Measurements from ENCODE around the gene RAB39A. TPM values are rescaled to one million over a fixed set of nuclear protein-coding genes. Genes with fewer than 3 reads are reported as not detected.

The RAB39A gene
- total RNA-seq, 2 experiments from 2014 or later: 0.60 to 2.1 TPM

DNA sequence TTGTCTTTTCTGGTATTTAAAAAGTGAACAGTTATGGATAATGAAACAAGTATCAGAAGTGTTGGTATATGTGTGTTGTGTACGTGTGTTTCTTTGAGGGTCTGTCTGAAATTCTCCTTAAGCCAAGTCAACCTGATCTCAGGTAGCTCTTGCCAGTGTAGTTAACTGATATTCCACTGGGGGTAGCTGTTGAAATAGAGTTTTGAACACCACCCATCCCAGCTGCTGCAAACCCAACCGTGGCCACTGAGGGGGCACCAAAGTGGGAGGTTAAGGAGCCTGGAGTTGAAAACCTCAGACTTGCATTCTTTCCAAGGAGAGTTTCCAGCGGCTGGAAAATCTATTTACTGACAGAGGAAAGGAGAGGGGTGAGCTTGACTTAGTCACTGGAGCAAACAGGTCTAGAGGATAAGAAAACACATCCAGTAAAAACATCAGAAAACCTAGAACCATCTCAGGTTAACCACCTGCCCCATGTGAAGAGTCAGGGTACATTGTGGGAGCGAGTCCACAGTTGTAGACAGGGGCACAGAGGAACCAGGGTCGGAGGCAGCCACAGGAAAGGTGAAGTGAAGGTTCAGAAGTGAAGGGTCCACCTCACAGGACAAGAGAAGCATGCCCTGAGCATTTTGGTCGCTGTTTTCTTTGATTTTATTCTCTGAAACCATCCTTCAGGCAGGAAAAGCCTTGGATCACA, 71.7 kb downstream of the RAB39A start:
- ChIA-PET POLR2A (interaction anchor here (0.6 kb wide), 1 partner anchor 161 kb away, joined by 3 read pairs; no protein-coding TSS in a partner anchor), CTCF (ENCODE audit: unreplicated experiment) (interaction anchor here (0.6 to 1.3 kb wide), 3 partner anchors 9 to 119 kb away, joined by 3 to 4 read pairs (median 3); partner anchors contain the start of gene CUL5)
- H3K9me2 ChIP-seq (ENCODE audit: insufficient read depth, low read length): no peaks in the 10 kb centered on the region
- H4K20me1 ChIP-seq (ENCODE audit: insufficient read depth, low read length): no peaks in the 10 kb centered on the region
- H3K9me3 ChIP-seq (ENCODE audit: low read length): no peaks in the 10 kb centered on the region
- H2AFZ ChIP-seq (ENCODE audit: low read length): peak overlapping the region; percentile 4; the same call in 1 of the 2 replicates
- no peak overlapping the region for H3K27ac ChIP-seq (ENCODE audit: low read depth, low read length, poor library complexity, severe bottlenecking)
- no peaks in the 10 kb centered on the region for H3K4me1 ChIP-seq (ENCODE audit: insufficient read depth, low read length, poor library complexity, severe bottlenecking)
- H3K4me2 ChIP-seq (ENCODE audit: low read length): no peak overlapping the region
- no peak for TF ChIP-seq EZH2phosphoT487 (IDR thresholded peaks at IDR 0.05; ENCODE audit: borderline replicate concordance, low read depth, low read length)
- TF ChIP-seq, protein P1, sequence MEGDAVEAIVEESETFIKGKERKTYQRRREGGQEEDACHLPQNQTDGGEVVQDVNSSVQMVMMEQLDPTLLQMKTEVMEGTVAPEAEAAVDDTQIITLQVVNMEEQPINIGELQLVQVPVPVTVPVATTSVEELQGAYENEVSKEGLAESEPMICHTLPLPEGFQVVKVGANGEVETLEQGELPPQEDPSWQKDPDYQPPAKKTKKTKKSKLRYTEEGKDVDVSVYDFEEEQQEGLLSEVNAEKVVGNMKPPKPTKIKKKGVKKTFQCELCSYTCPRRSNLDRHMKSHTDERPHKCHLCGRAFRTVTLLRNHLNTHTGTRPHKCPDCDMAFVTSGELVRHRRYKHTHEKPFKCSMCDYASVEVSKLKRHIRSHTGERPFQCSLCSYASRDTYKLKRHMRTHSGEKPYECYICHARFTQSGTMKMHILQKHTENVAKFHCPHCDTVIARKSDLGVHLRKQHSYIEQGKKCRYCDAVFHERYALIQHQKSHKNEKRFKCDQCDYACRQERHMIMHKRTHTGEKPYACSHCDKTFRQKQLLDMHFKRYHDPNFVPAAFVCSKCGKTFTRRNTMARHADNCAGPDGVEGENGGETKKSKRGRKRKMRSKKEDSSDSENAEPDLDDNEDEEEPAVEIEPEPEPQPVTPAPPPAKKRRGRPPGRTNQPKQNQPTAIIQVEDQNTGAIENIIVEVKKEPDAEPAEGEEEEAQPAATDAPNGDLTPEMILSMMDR (conservative IDR thresholded peaks at IDR 0.05; ENCODE audit: low read length): peak; percentile 88
- H3K36me3 ChIP-seq (ENCODE audit: insufficient read depth, low read length): no peaks in the 10 kb centered on the region
- intact Hi-C loops (cut with micrococcal nuclease; ENCODE audit: unreplicated experiment): loop anchor here (10.0 kb wide), 2 partner anchors 135 to 465 kb away; partner anchors contain the start of gene C11orf65
- H3K79me2 ChIP-seq (ENCODE audit: insufficient read depth, low read depth, low read length): no peaks in the 10 kb centered on the region
- peak; percentile 72 for DNase-seq (ENCODE audit: low spot score)
- BruUV-seq (replicated peaks): no TSS peak
- no peak overlapping the region for H3K4me3 ChIP-seq (ENCODE audit: low read depth, low read length, poor library complexity, severe bottlenecking)

DNA sequence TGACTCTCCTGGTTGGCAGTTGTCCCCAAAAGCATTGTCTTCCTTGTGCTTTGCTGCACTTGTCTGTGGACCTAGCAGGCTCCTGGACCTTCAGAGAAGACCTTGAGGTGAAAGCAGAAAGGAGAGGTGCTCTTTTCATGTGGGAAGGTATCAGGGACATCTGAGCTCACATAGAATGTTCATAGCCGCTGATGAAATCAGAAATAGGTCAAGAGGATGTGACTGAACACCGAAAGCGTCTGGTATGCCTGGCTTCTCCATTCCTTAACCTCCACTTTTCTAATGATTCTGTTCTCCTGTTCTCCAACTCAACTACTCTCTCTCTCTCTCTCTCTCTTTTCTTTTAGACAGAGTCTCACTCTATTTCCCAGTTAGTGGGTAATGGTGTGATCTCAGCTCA, 74.2 kb downstream of the RAB39A start:
- H3K4me2 ChIP-seq (ENCODE audit: low read length): no peak overlapping the region
- no peak overlapping the region for H3K27ac ChIP-seq (ENCODE audit: low read depth, low read length, poor library complexity, severe bottlenecking)
- no peaks in the 10 kb centered on the region for H3K9me2 ChIP-seq (ENCODE audit: insufficient read depth, low read length)
- TF ChIP-seq EZH2phosphoT487 (IDR thresholded peaks at IDR 0.05; ENCODE audit: borderline replicate concordance, low read depth, low read length): no peak
- TF ChIP-seq, protein P1 (conservative IDR thresholded peaks at IDR 0.05; ENCODE audit: low read length): no peak
- no peaks in the 10 kb centered on the region for H3K79me2 ChIP-seq (ENCODE audit: insufficient read depth, low read depth, low read length)
- no peaks in the 10 kb centered on the region for H3K4me1 ChIP-seq (ENCODE audit: insufficient read depth, low read length, poor library complexity, severe bottlenecking)
- H3K9me3 ChIP-seq (ENCODE audit: low read length): no peaks in the 10 kb centered on the region
- H3K4me3 ChIP-seq (ENCODE audit: low read depth, low read length, poor library complexity, severe bottlenecking): no peak overlapping the region
- no peaks in the 10 kb centered on the region for H3K36me3 ChIP-seq (ENCODE audit: insufficient read depth, low read length)
- POLR2A ChIA-PET: no interaction called here
- intact Hi-C loops (cut with micrococcal nuclease; ENCODE audit: unreplicated experiment): loop anchor here (10.0 kb wide), 2 partner anchors 138 to 462 kb away; partner anchors contain the start of gene C11orf65
- H2AFZ ChIP-seq (ENCODE audit: low read length): no peak overlapping the region
- no TSS peak for BruUV-seq (replicated peaks)
- no peaks in the 10 kb centered on the region for H4K20me1 ChIP-seq (ENCODE audit: insufficient read depth, low read length)
- DNase-seq (ENCODE audit: low spot score): no peak
- CTCF ChIA-PET (ENCODE audit: unreplicated experiment): no interaction called here

DNA sequence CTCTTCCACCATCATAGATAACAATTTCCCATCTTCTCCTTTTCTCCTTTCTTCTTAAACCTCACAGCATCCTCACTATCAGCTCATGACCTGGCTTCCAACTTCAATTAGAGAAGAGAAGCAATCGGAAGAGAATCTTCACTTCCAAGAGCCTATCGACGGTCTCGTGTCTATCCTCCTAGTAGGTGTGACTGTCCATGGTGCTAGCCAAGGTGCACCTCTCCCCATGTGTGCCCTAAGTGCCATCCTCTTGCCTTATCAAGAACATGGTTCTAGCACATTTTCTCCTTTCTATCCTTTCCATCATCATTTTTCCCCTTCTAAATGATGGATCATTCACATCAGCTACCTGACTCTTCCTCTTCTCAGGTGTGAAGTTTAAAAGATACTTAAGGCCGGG, 75.4 kb downstream of the RAB39A start:
- H2AFZ ChIP-seq (ENCODE audit: low read length): no peak overlapping the region
- no peak overlapping the region for H3K4me3 ChIP-seq (ENCODE audit: low read depth, low read length, poor library complexity, severe bottlenecking)
- no peaks in the 10 kb centered on the region for H3K79me2 ChIP-seq (ENCODE audit: insufficient read depth, low read depth, low read length)
- no peaks in the 10 kb centered on the region for H3K36me3 ChIP-seq (ENCODE audit: insufficient read depth, low read length)
- no peak for DNase-seq (ENCODE audit: low spot score)
- no peak overlapping the region for H3K27ac ChIP-seq (ENCODE audit: low read depth, low read length, poor library complexity, severe bottlenecking)
- no peak overlapping the region for H3K4me2 ChIP-seq (ENCODE audit: low read length)
- BruUV-seq (replicated peaks): no TSS peak
- ChIA-PET POLR2A (no interaction called here), CTCF (ENCODE audit: unreplicated experiment) (no interaction called here)
- H3K4me1 ChIP-seq (ENCODE audit: insufficient read depth, low read length, poor library complexity, severe bottlenecking): peaks cover 7% of the 10 kb centered on the region
- intact Hi-C loops (cut with micrococcal nuclease; ENCODE audit: unreplicated experiment): loop anchor here (10.0 kb wide), 2 partner anchors 139 to 461 kb away; partner anchors contain the start of gene C11orf65
- no peaks in the 10 kb centered on the region for H3K9me3 ChIP-seq (ENCODE audit: low read length)
- no peak for TF ChIP-seq EZH2phosphoT487 (IDR thresholded peaks at IDR 0.05; ENCODE audit: borderline replicate concordance, low read depth, low read length)
- TF ChIP-seq, protein P1 (conservative IDR thresholded peaks at IDR 0.05; ENCODE audit: low read length): no peak
- H3K9me2 ChIP-seq (ENCODE audit: insufficient read depth, low read length): no peaks in the 10 kb centered on the region
- no peaks in the 10 kb centered on the region for H4K20me1 ChIP-seq (ENCODE audit: insufficient read depth, low read length)
